PC-9 (cell line): ENCODE measurements around the gene SNX25.

ENCODE experiments used
- EZH2 ChIP-seq: fragments of 200-600 bp; sonication (generic); IDR thresholded peaks from 2 replicates; pipeline ENCODE4 v1.8.0; 2017; ENCODE audit warnings: antibody characterized with exemption, low read depth
- TF ChIP-seq, protein P1 (sequence below): fragments of 200-600 bp; sonication (generic); conservative IDR thresholded peaks from 2 replicates; pipeline ENCODE4 v1.6.1; 2017; ENCODE audit warnings: mixed run types, antibody characterized with exemption, mild to moderate bottlenecking, moderate library complexity

GRCh38 chr4:185232370-185232769, 23.0 kb downstream of the SNX25 start:
- TF ChIP-seq, protein P1, sequence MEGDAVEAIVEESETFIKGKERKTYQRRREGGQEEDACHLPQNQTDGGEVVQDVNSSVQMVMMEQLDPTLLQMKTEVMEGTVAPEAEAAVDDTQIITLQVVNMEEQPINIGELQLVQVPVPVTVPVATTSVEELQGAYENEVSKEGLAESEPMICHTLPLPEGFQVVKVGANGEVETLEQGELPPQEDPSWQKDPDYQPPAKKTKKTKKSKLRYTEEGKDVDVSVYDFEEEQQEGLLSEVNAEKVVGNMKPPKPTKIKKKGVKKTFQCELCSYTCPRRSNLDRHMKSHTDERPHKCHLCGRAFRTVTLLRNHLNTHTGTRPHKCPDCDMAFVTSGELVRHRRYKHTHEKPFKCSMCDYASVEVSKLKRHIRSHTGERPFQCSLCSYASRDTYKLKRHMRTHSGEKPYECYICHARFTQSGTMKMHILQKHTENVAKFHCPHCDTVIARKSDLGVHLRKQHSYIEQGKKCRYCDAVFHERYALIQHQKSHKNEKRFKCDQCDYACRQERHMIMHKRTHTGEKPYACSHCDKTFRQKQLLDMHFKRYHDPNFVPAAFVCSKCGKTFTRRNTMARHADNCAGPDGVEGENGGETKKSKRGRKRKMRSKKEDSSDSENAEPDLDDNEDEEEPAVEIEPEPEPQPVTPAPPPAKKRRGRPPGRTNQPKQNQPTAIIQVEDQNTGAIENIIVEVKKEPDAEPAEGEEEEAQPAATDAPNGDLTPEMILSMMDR = no peak
- no peak for TF ChIP-seq EZH2
